ENCODE results near the gene PUM2. TPM values are rescaled to one million over a fixed set of nuclear protein-coding genes. Genes with fewer than 3 reads are reported as not detected.
A peak's percentile ranks its signal among the peaks of the same experiment; 100 is the strongest.

PUM2 gene
- total and polyA plus RNA-seq, 2 of the 13 experiments (the other 11 are each of a cell fraction or from before 2014, with no cell fraction given) = 69.6 to 69.8 TPM

- no peak for TF ChIP-seq GMEB2 (CRISPR knock-in tag; IDR thresholded peaks at IDR 0.05; ENCODE audit: low read depth)
- TF ChIP-seq, protein P1, sequence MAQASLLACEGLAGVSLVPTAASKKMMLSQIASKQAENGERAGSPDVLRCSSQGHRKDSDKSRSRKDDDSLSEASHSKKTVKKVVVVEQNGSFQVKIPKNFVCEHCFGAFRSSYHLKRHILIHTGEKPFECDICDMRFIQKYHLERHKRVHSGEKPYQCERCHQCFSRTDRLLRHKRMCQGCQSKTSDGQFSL (CRISPR knock-in tag; IDR thresholded peaks at IDR 0.05) = no peak
- 0 out of 2 replicates have a peak, but pooled peaks have one; percentile 18 for TF ChIP-seq CBX5 (CRISPR knock-in tag; IDR thresholded peaks at IDR 0.05; ENCODE audit: borderline replicate concordance)
- peak; percentile 49; the same call in 1 of the 2 replicates for TF ChIP-seq SMYD3 (CRISPR knock-in tag; IDR thresholded peaks at IDR 0.05)
- TF ChIP-seq FOXM1 (CRISPR knock-in tag; IDR thresholded peaks at IDR 0.05) = no peak
- no peak for TF ChIP-seq SIX4 (CRISPR knock-in tag; IDR thresholded peaks at IDR 0.05)
- TF ChIP-seq HOMEZ (CRISPR knock-in tag; IDR thresholded peaks at IDR 0.05; ENCODE audit: low read depth) = no peak
- TF ChIP-seq ZNF468 (CRISPR knock-in tag; IDR thresholded peaks at IDR 0.05) = no peak
- TF ChIP-seq KMT2A (CRISPR knock-in tag; IDR thresholded peaks at IDR 0.05) = no peak; the same call in 1 of the 2 replicates
- TF ChIP-seq, protein P2, sequence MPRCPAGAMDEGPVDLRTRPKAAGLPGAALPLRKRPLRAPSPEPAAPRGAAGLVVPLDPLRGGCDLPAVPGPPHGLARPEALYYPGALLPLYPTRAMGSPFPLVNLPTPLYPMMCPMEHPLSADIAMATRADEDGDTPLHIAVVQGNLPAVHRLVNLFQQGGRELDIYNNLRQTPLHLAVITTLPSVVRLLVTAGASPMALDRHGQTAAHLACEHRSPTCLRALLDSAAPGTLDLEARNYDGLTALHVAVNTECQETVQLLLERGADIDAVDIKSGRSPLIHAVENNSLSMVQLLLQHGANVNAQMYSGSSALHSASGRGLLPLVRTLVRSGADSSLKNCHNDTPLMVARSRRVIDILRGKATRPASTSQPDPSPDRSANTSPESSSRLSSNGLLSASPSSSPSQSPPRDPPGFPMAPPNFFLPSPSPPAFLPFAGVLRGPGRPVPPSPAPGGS (CRISPR knock-in tag; IDR thresholded peaks at IDR 0.05) = no peak; the same call in 1 of the 2 replicates
- TF ChIP-seq, protein P3, sequence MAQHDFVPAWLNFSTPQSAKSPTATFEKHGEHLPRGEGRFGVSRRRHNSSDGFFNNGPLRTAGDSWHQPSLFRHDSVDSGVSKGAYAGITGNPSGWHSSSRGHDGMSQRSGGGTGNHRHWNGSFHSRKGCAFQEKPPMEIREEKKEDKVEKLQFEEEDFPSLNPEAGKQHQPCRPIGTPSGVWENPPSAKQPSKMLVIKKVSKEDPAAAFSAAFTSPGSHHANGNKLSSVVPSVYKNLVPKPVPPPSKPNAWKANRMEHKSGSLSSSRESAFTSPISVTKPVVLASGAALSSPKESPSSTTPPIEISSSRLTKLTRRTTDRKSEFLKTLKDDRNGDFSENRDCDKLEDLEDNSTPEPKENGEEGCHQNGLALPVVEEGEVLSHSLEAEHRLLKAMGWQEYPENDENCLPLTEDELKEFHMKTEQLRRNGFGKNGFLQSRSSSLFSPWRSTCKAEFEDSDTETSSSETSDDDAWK (CRISPR knock-in tag; IDR thresholded peaks at IDR 0.05) = no peak
- TF ChIP-seq SMC3 (IDR thresholded peaks at IDR 0.05; ENCODE audit: low read length) = no peak
- no peak for TF ChIP-seq U2AF1 (optimal IDR thresholded peaks at IDR 0.05; ENCODE audit: low read depth, low read length)
- TF ChIP-seq ZNF569 (CRISPR knock-in tag; IDR thresholded peaks at IDR 0.05; ENCODE audit: borderline replicate concordance) = no peak
- TF ChIP-seq ZNF232 (CRISPR knock-in tag; IDR thresholded peaks at IDR 0.05; ENCODE audit: borderline replicate concordance) = no peak; the same call in 1 of the 2 replicates
- TF ChIP-seq CCDC6 (CRISPR knock-in tag; IDR thresholded peaks at IDR 0.05) = no peak; the same call in 1 of the 2 replicates
- no peak for TF ChIP-seq ZNF7 (CRISPR knock-in tag; IDR thresholded peaks at IDR 0.05)
- TF ChIP-seq RBFOX2 (IDR thresholded peaks at IDR 0.05; ENCODE audit: low read depth, low read length) = peak; percentile 79
- no peak for TF ChIP-seq WIZ (CRISPR knock-in tag; IDR thresholded peaks at IDR 0.05)
- TF ChIP-seq PAF1 (CRISPR knock-in tag; IDR thresholded peaks at IDR 0.05) = no peak
- no peak for TF ChIP-seq ZUFSP (CRISPR knock-in tag; IDR thresholded peaks at IDR 0.05; ENCODE audit: borderline replicate concordance)
- no peak for TF ChIP-seq HMG20B (CRISPR knock-in tag; conservative IDR thresholded peaks at IDR 0.05)
- TF ChIP-seq MAFG (CRISPR knock-in tag; IDR thresholded peaks at IDR 0.05) = no peak
Measured at GRCh38 chr2:20223407-20224163, 127.1 kb downstream of the PUM2 start (continued).
